ENCODE measurements around the gene GUCY2C.

DNA sequence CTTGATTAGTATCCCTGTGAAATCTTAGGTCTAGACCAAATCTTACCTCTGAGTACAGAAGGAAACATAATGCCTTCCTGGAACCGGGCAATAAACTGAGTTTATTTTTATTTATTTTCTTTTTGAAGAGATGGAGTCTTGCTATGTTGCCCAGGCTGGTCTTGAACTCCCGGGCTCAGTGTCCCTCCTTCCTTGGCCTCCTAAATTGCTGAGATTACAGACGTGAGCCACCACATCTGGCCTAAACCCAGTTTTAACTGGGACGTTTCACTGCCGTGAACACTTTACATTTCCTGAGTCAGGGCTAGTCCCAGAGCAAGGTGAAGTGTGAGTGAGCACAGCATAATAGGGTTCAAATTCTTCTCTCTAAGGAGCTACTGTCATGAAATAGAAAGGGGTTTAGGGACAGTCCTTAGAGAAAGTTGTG lies 671 bp downstream of the GUCY2C start:
- TF ChIP-seq, protein P1, sequence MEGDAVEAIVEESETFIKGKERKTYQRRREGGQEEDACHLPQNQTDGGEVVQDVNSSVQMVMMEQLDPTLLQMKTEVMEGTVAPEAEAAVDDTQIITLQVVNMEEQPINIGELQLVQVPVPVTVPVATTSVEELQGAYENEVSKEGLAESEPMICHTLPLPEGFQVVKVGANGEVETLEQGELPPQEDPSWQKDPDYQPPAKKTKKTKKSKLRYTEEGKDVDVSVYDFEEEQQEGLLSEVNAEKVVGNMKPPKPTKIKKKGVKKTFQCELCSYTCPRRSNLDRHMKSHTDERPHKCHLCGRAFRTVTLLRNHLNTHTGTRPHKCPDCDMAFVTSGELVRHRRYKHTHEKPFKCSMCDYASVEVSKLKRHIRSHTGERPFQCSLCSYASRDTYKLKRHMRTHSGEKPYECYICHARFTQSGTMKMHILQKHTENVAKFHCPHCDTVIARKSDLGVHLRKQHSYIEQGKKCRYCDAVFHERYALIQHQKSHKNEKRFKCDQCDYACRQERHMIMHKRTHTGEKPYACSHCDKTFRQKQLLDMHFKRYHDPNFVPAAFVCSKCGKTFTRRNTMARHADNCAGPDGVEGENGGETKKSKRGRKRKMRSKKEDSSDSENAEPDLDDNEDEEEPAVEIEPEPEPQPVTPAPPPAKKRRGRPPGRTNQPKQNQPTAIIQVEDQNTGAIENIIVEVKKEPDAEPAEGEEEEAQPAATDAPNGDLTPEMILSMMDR (tag by site-specific recombination; IDR thresholded peaks at IDR 0.05), result no peak
- TF ChIP-seq, protein P2, sequence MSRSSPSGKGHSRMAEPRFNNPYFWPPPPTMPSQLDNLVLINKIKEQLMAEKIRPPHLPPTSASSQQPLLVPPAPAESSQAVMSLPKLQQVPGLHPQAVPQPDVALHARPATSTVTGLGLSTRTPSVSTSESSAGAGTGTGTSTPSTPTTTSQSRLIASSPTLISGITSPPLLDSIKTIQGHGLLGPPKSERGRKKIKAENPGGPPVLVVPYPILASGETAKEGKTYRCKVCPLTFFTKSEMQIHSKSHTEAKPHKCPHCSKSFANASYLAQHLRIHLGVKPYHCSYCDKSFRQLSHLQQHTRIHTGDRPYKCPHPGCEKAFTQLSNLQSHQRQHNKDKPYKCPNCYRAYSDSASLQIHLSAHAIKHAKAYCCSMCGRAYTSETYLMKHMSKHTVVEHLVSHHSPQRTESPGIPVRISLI (tag by site-specific recombination; IDR thresholded peaks at IDR 0.05), result no peak
- TF ChIP-seq, protein P3, sequence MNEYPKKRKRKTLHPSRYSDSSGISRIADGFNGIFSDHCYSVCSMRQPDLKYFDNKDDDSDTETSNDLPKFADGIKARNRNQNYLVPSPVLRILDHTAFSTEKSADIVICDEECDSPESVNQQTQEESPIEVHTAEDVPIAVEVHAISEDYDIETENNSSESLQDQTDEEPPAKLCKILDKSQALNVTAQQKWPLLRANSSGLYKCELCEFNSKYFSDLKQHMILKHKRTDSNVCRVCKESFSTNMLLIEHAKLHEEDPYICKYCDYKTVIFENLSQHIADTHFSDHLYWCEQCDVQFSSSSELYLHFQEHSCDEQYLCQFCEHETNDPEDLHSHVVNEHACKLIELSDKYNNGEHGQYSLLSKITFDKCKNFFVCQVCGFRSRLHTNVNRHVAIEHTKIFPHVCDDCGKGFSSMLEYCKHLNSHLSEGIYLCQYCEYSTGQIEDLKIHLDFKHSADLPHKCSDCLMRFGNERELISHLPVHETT (tag by site-specific recombination; IDR thresholded peaks at IDR 0.05), result no peak
- no peak for TF ChIP-seq ZNF114 (tag by site-specific recombination; IDR thresholded peaks at IDR 0.05)
- no peak for TF ChIP-seq ZNF48 (tag by site-specific recombination; IDR thresholded peaks at IDR 0.05)
- TF ChIP-seq, protein P4, sequence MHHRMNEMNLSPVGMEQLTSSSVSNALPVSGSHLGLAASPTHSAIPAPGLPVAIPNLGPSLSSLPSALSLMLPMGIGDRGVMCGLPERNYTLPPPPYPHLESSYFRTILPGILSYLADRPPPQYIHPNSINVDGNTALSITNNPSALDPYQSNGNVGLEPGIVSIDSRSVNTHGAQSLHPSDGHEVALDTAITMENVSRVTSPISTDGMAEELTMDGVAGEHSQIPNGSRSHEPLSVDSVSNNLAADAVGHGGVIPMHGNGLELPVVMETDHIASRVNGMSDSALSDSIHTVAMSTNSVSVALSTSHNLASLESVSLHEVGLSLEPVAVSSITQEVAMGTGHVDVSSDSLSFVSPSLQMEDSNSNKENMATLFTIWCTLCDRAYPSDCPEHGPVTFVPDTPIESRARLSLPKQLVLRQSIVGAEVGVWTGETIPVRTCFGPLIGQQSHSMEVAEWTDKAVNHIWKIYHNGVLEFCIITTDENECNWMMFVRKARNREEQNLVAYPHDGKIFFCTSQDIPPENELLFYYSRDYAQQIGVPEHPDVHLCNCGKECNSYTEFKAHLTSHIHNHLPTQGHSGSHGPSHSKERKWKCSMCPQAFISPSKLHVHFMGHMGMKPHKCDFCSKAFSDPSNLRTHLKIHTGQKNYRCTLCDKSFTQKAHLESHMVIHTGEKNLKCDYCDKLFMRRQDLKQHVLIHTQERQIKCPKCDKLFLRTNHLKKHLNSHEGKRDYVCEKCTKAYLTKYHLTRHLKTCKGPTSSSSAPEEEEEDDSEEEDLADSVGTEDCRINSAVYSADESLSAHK (tag by site-specific recombination; IDR thresholded peaks at IDR 0.05), result no peak
- TF ChIP-seq SETDB1 (IDR thresholded peaks at IDR 0.05; ENCODE audit: insufficient read length, low read length), result no peak
- TF ChIP-seq ZNF670 (tag by site-specific recombination; IDR thresholded peaks at IDR 0.05; ENCODE audit: low read depth), result no peak
- TF ChIP-seq SP7 (tag by site-specific recombination; IDR thresholded peaks at IDR 0.05), result no peak
